NCI-H446 treated with DMSO at 0.1 percent for 48 hours (cell line): ENCODE measurements around the gene FLYWCH2.
A peak's percentile ranks its signal among the peaks of the same experiment; 100 is the strongest.

Experiments used
- DNase-seq: peaks from one replicate; lab custom pipeline; 2025; lab: John Stamatoyannopoulos, UW

The FLYWCH2 gene

DNA sequence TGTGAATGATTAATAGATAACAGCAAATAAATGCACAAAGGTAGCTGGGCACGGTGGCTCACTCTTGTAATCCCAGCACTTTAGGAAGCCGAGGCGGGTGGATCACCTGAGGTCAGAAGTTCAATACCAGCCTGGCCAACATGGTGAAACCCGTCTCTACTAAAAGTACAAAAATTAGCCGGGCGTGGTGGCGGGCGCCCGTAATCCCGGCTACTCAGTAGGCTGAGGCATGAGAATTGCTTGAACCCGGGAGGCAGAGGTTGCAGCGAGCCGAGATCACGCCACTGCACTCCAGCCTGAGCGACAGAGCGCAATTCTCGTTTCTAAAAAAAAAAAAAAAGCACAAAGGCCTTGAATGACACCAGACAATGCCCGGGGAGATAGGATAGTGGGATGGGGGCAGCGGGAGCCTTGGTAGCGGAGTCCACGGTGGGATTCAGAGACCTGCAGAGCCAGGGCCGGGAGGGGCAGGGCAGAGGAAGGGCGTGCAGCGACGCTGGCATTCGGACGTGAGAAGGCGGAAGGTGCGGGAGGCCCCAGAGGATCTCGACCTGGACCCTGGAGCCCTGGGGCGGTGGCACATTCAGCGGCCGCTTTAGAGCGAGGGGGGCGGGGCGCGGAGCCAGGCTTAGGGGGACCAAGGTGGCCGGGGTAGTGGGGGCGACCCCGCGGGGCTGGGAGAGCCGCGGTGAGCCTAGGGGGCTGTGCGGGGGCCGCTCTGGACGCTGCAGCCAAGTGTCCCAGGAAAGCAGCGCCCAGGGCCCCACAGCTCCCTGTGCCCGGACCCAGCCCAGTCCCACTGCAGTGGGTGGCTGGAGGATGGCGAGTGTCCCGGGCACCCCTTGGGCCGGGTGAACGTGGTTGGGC is 999 bp upstream of the FLYWCH2 start:
- DNase-seq, result no peak

- no peak for DNase-seq
Observed at GRCh38 chr16:2883458-2883908, 468 bp downstream of the FLYWCH2 start.

- DNase-seq, result no peak
Observed at GRCh38 chr16:2884041-2884451, 1.0 kb downstream of the FLYWCH2 start.

DNA sequence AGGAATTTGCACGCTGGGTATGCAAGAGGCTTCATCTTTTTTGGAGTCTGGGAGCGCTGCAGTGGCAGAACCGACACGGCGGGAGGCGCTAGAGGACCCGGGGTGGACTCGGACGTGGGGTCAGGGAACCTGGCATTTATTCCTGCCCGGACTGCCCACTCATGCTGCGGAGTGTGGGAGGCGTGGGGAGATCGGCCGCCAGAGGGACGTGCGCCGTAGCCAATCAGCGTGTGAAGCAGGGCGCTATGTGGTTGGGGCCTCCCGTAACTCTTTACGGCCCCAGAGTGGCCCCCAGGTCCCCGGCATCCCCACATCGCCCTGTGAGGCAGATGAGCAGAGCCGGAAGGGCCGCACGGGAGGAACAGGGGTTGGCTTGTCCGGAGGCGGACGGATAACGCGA is 11.2 kb downstream of the FLYWCH2 start:
- no peak for DNase-seq

DNA sequence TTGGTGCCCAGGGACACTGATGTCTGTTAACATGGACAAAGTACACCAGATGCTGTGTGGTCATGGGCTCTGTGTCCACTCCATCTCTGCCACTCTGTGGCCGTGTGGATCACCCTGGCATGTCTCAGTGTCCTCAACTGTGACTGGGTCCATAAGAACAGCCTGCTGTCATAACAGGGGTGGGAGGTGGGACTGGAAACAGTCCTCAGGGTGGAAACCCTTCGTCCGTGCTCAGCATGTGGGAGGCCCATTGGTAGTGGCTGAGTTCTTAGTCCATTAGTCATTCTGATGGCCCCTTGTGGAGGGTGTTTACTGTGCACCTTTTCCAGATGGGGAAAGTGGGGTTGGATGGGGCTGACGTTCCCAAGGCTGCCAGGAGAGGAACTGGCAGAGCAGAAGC is 12.8 kb downstream of the FLYWCH2 start:
- DNase-seq, result no peak

- DNase-seq, result no peak
Observed at GRCh38 chr16:2896480-2897010, 13.5 kb downstream of the FLYWCH2 start.

GRCh38 chr16:2897110-2897509 is 14.1 kb downstream of the FLYWCH2 start:
- DNase-seq, result no peak

GRCh38 chr16:2898831-2899563 is 16.0 kb downstream of the FLYWCH2 start:
- no peak for DNase-seq

DNA sequence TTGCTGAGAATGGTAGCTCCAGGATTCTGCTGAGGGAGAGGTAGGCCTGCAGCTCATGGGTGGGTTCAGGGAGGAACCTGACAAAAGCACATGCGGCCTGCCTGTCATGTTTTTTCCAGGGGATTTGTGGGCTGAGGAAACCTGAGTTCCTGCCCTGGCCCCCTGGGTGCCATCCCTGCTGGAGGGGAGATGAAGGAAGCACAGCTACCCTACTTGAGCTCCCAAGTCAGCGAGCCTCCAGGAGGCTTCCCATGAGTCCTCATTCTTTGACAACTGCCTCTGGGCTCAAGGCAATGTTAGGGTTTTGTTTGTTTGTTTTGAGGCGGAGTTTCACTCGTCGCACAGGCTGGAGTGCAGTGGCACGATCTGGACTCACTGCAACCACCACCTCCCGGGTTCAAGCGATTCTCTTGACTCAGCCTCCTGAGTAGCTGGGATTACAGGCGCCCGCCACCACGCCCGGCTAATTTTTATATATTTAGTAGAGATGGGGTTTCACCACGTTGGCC is 16.6 kb downstream of the FLYWCH2 start:
- no peak for DNase-seq

DNA sequence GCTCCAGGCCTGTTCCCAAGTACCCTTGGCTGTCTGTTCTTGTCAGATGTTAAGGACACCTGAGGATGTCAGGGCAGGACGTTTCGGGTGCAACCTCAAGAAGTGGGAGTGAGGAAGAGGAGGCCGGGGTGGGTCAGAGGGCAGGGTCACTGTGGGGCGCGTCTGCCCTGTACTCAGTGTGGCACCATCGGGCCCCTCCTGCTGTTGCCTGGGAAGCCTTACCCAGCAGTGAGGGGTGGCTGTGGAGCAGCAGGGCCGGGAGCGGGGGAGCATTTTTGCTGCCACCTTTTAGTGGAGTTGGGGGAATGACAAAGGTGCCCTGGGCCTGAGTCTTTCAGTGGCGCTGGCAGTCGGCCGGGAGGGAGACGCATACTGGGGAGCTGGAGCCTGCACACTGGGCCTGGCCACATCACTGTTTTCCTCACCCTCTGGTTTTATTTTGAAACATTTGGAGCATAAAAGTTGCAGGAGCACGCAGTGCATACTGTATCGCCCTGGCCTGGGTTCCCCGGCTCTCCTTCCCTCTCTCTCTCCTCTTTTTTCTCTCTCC is 17.6 kb downstream of the FLYWCH2 start:
- DNase-seq, result no peak

- DNase-seq, result no peak
Observed at GRCh38 chr16:2902337-2903130, 19.5 kb downstream of the FLYWCH2 start.

DNA sequence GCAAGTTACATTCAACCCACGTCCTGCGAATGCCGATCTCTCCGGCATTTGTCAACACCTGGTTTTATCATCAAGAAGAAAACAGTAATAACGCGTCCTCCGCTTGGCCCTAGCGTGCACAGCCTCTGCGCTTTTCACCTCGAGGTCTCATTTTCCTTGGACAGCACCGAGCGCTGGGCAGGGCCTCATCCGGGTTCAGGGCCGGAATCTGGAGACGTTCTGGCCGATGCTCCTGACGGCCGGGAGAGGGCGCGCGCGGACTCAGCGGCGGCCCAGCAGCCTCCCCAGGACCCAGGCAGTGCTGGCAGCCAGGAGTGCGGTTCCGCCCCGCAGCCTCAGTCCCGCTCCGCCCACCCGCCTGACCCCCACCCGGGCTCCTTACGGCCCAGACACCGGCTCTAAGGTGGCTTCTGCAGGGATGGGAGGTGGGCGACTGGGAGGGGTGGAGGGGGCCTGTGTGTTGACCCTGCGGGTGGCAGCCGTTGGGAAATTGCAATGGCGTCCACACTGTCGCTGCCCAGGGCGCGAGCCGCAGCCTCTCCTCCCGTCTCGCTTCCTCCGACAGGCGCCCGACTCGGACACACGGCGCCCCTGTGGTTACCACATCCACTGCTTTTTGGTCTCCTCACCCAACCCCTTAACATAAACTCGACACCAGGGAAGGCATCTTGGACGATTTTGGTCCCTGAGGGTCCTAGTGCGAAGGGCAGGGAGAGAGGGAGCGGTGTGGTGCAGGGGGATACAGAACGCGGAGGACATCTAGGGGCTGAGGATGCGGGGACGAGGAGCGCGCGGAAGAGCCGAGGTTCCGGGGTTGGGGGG is 21.3 kb downstream of the FLYWCH2 start:
- peak; percentile 69 for DNase-seq

GRCh38 chr16:2904922-2905240 is 21.9 kb downstream of the FLYWCH2 start:
- no peak for DNase-seq

- DNase-seq, result peak; percentile 98
Observed at GRCh38 chr16:2905241-2905987, 22.4 kb downstream of the FLYWCH2 start.

DNA sequence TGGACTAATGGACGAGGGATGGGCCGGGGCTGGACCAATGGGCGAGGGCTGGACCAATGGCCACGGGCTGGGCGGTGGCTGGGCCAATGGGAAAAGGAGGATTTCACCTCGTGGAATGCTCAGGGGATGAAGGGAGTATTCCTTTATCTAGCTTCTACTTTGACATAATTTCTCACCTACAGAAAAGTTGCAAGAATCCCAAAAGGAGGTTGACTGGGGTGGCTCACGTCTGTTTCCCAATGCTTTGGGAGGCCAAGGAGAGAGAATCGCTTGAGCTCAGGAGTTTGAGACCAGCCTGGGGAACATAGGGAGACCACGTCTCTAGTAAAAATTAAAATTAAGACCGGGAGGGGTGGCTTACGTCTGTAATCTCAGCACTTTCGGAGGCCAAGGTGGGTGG is 23.0 kb downstream of the FLYWCH2 start:
- DNase-seq, result no peak

GRCh38 chr16:2907084-2907753 is 24.2 kb downstream of the FLYWCH2 start:
- DNase-seq, result peak; percentile 25

GRCh38 chr16:2910441-2910969 is 27.5 kb downstream of the FLYWCH2 start:
- no peak for DNase-seq

- peak; percentile 89 for DNase-seq
Observed at GRCh38 chr16:2911638-2912329, 28.8 kb downstream of the FLYWCH2 start, which contains the start of gene FLYWCH1. Gene FLYWCH1 (plus strand): TSS chr16:2911931. CDS start chr16:2929686, 17,755 bp downstream.
